ENCODE measurements around the gene PDF.
"Not testable (repeated sequence)": the region's sequence is repeated elsewhere in the genome, so short reads cannot be mapped to it uniquely, and the experiment has no call there.

GRCh38 chr16:69360070-69360469 lies 29.7 kb upstream of the PDF start:
- TF ChIP-seq EZH2 (IDR thresholded peaks at IDR 0.05; ENCODE audit: insufficient read depth, poor library complexity, severe bottlenecking); EZH2phosphoT487 (IDR thresholded peaks at IDR 0.05; ENCODE audit: insufficient read depth, low read depth): not testable (repeated sequence)
